WTC11 (cell line): Measurements from ENCODE around the gene SRSF8. TPM values are rescaled to one million over a fixed set of nuclear protein-coding genes. Genes with fewer than 3 reads are reported as not detected.
A peak's percentile ranks its signal among the peaks of the same experiment; 100 is the strongest.

Experiments used
- ATAC-seq: fragments of 200-7000 bp; cut with Tn5 transposase; 2 replicates; pipeline ENCODE4 v1.10.0; 2021; ENCODE audit warnings: mild to moderate bottlenecking, moderate library complexity
- CTCF ChIA-PET: fragments of 300-600 bp; sonication (Branson Sonifier 250); formaldehyde crosslinking; loops from one replicate; lab custom pipeline; 2021; ENCODE audit warnings: antibody characterized with exemption; lab: Charles Lee
- POLR2A ChIA-PET: fragments of 350-600 bp; sonication (Branson Sonifier 250); formaldehyde crosslinking; loops from one replicate; lab custom pipeline; 2021; ENCODE audit warnings: antibody characterized with exemption; lab: Charles Lee
- DNase-seq: peaks from one replicate; pipeline ENCODE4 v3.0.0; 2021; ENCODE audit warnings: low spot score
- H3K27ac Mint-ChIP-seq: 2 replicates; pipeline ENCODE4 v1.8.0; 2021; ENCODE audit warnings: mixed read lengths
- H3K27me3 Mint-ChIP-seq: 2 replicates; pipeline ENCODE4 v1.8.0; 2021; ENCODE audit warnings: low read depth, mild to moderate bottlenecking, moderate library complexity, mixed read lengths
- H3K36me3 Mint-ChIP-seq: 2 replicates; pipeline ENCODE4 v1.8.0; 2021; ENCODE audit warnings: mixed read lengths
- H3K4me1 Mint-ChIP-seq: 2 replicates; pipeline ENCODE4 v1.8.0; 2022; ENCODE audit warnings: mixed read lengths
- H3K4me3 Mint-ChIP-seq: 2 replicates; pipeline ENCODE4 v1.8.0; 2021; ENCODE audit warnings: mild to moderate bottlenecking, moderate library complexity, mixed read lengths
- H3K9me3 Mint-ChIP-seq: 2 replicates; pipeline ENCODE4 v1.8.0; 2021; ENCODE audit warnings: mixed read lengths
- CTCF ChIP-seq: fragments of 200-600 bp; IDR thresholded peaks from 2 replicates; pipeline ENCODE4 v1.8.0; 2022; ENCODE audit warnings: antibody characterized with exemption
- ETV6 ChIP-seq: sonication (generic); formaldehyde crosslinking; IDR thresholded peaks from 2 replicates; pipeline ENCODE4 v1.8.1; 2022; ENCODE audit warnings: mild to moderate bottlenecking, missing genetic modification reagents
- NFE2L1 ChIP-seq: sonication (generic); formaldehyde crosslinking; IDR thresholded peaks from 2 replicates; pipeline ENCODE4 v1.8.1; 2023; ENCODE audit warnings: missing genetic modification reagents
- NR2C2 ChIP-seq: sonication (generic); formaldehyde crosslinking; IDR thresholded peaks from 2 replicates; pipeline ENCODE4 v1.8.0; 2022; ENCODE audit warnings: mild to moderate bottlenecking, missing genetic modification reagents
- PRDM15 ChIP-seq: sonication (generic); formaldehyde crosslinking; IDR thresholded peaks from 2 replicates; pipeline ENCODE4 v1.8.0; 2022; ENCODE audit warnings: missing genetic modification reagents
- SMAD4 ChIP-seq: sonication (generic); formaldehyde crosslinking; IDR thresholded peaks from 2 replicates; pipeline ENCODE4 v1.8.0; 2022; ENCODE audit warnings: mild to moderate bottlenecking, missing genetic modification reagents
- TP53 ChIP-seq: sonication (generic); formaldehyde crosslinking; IDR thresholded peaks from 2 replicates; pipeline ENCODE4 v1.8.1; 2023; ENCODE audit warnings: mild to moderate bottlenecking, missing genetic modification reagents
- USF1 ChIP-seq: sonication (generic); formaldehyde crosslinking; IDR thresholded peaks from 2 replicates; pipeline ENCODE4 v1.8.0; 2022; ENCODE audit warnings: mild to moderate bottlenecking, missing genetic modification reagents
- ZMAT4 ChIP-seq: fragments of 250-450 bp; sonication (Bioruptor Pico); IDR thresholded peaks from 2 replicates; pipeline ENCODE4 v1.9.0; 2021; ENCODE audit warnings: mild to moderate bottlenecking
- total RNA-seq: library from RNA; stranded (reverse); gene quantifications from 3 replicates; pipeline ENCODE4 v1.2.3, GENCODE V29; 2021
- TF ChIP-seq, protein P1 (sequence below): sonication (generic); formaldehyde crosslinking; IDR thresholded peaks from 2 replicates; pipeline ENCODE4 v1.8.1; 2023; ENCODE audit warnings: mild to moderate bottlenecking, missing genetic modification reagents, moderate library complexity
- TF ChIP-seq, protein P2 (sequence below): fragments of 250-450 bp; sonication (Bioruptor Pico); IDR thresholded peaks from 2 replicates; pipeline ENCODE4 v1.9.0; 2021; ENCODE audit warnings: mild to moderate bottlenecking

The SRSF8 gene
- total RNA-seq, 1 experiment from 2014 or later: 20.9 TPM

DNA sequence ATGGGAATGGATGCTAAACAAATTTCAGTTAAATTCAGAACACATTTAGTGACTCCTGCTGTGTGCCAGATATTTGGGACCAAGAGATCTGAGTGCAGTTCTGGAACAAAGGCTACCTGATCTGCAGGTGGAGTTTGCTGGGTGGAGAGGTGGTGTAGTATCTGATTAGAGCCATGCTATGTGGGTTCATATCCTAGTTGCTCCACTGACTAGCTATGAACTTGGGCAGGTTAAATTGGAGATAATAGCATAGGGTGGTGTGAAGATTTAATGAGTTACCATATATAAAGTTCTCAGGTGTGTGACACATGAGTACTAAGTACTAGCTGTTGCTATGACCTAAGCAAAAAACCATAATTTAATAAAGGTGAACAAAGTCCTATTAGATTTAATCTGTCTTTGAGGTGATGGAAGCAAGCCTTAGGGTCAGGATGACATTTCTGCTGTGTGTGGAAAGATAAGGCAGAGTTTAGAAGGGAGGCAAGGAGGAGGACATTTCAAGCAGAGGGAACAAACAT, 25.0 kb downstream of the SRSF8 start (continued):
- no peak for TF ChIP-seq PRDM15 (CRISPR knock-in tag)
- no peak for TF ChIP-seq SMAD4
- TF ChIP-seq, protein P1, sequence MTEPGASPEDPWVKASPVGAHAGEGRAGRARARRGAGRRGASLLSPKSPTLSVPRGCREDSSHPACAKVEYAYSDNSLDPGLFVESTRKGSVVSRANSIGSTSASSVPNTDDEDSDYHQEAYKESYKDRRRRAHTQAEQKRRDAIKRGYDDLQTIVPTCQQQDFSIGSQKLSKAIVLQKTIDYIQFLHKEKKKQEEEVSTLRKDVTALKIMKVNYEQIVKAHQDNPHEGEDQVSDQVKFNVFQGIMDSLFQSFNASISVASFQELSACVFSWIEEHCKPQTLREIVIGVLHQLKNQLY (CRISPR knock-in tag): no peak
- no peak for TF ChIP-seq NFE2L1
- TF ChIP-seq TP53 (CRISPR knock-in tag): no peak
- no peak for TF ChIP-seq ETV6
- TF ChIP-seq NR2C2: no peak

DNA sequence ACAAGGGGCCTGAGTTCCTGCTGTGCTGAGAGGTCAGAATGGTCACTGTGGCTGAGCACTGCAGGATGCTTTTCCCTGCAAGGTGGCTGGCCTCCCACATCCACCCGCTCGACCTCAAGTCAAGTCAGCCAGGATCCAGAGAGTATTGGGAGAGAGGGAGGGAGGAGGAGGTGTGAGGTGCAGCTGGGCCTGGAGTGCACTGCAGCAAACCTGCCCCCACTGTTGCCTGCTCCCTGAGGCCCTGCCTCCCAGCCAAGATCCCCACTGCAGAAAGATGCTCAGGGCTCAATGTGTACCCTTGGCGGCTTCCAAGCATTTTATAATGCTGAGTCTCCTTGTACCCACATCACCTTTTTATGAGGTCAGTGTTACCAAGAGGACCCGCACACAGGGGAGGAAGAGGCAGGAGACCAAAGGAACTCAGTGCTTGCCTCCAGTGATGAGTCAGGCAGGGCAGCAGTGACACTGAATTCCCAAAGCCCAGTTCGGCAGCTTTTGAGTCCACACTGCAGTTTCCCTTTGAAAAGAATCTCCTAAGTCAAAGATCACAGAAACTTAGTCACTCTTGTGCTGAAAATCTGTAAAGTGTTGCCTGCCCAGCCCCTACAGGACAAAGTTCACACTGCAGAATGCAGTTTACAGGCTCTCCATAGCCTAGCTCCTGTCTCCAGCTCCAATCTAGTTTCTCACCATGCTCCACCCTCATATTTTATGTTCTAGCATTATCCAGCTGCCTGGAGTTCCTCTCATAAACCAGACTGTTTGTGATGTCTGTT, 26.0 kb downstream of the SRSF8 start:
- peak; percentile 10; the same call in 1 of the 2 replicates for ATAC-seq
- ChIA-PET POLR2A (interaction anchor here (2.0 kb wide), 1 partner anchor 26 kb away, joined by 5 read pairs; the partner anchor contains the start of gene SRSF8), CTCF (interaction anchor here (0.6 to 2.1 kb wide), 16 partner anchors 10 to 59 kb away, joined by 3 to 11 read pairs (median 5); partner anchors contain the start of gene SRSF8)

More for the DNA sequence above, 26.0 kb downstream of the SRSF8 start:
- H3K27ac Mint-ChIP-seq: no peak overlapping the region
- H3K9me3 Mint-ChIP-seq: no peaks in the 10 kb centered on the region
- DNase-seq: no peak
- no peaks in the 10 kb centered on the region for H3K36me3 Mint-ChIP-seq
- TF ChIP-seq, protein P2, sequence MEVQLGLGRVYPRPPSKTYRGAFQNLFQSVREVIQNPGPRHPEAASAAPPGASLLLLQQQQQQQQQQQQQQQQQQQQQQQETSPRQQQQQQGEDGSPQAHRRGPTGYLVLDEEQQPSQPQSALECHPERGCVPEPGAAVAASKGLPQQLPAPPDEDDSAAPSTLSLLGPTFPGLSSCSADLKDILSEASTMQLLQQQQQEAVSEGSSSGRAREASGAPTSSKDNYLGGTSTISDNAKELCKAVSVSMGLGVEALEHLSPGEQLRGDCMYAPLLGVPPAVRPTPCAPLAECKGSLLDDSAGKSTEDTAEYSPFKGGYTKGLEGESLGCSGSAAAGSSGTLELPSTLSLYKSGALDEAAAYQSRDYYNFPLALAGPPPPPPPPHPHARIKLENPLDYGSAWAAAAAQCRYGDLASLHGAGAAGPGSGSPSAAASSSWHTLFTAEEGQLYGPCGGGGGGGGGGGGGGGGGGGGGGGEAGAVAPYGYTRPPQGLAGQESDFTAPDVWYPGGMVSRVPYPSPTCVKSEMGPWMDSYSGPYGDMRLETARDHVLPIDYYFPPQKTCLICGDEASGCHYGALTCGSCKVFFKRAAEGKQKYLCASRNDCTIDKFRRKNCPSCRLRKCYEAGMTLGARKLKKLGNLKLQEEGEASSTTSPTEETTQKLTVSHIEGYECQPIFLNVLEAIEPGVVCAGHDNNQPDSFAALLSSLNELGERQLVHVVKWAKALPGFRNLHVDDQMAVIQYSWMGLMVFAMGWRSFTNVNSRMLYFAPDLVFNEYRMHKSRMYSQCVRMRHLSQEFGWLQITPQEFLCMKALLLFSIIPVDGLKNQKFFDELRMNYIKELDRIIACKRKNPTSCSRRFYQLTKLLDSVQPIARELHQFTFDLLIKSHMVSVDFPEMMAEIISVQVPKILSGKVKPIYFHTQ (CRISPR knock-in tag): no peak
- TF ChIP-seq CTCF (no peak), USF1 (no peak), SMAD4 (no peak), ZMAT4 (CRISPR knock-in tag) (no peak)
- H3K27me3 Mint-ChIP-seq: peaks cover 46% of the 10 kb centered on the region
- no peak overlapping the region for H3K4me3 Mint-ChIP-seq
- peaks cover 42% of the 10 kb centered on the region for H3K4me1 Mint-ChIP-seq
